GM23338 (cell line): ENCODE results near the gene NVL. TPM values are rescaled to one million over a fixed set of nuclear protein-coding genes. Genes with fewer than 3 reads are reported as not detected.
"Not testable (repeated sequence)": the region's sequence is repeated elsewhere in the genome, so short reads cannot be mapped to it uniquely, and the experiment has no call there.

Experiments used
- ATAC-seq: fragments of 200-7000 bp; cut with Tn5 transposase; 3 replicates; pipeline ENCODE4 v1.9.1; 2020
- DNase-seq: peaks from one replicate; pipeline ENCODE4 v3.0.0-alpha.2; 2015; ENCODE audit warnings: low spot score
- H2AFZ ChIP-seq: fragments of 200-600 bp; sonication (generic); 2 replicates; pipeline ENCODE4 v1.8.0; 2016; ENCODE audit warnings: antibody characterized with exemption, mild to moderate bottlenecking, moderate library complexity
- H3F3A ChIP-seq: fragments of 200-600 bp; sonication (generic); replicated peaks from 2 replicates; pipeline ENCODE4 v1.8.0; 2017; ENCODE audit warnings: antibody characterized with exemption, mixed run types, low read depth
- H3K27ac ChIP-seq: fragments of 200-600 bp; sonication (generic); 2 replicates; pipeline ENCODE4 v1.6.1; 2016; ENCODE audit warnings: low read depth
- H3K27me3 ChIP-seq: fragments of 200-600 bp; sonication (generic); 2 replicates; pipeline ENCODE4 v1.8.0; 2016; ENCODE audit warnings: mild to moderate bottlenecking, mixed run types, moderate library complexity; ENCODE audit not compliant: insufficient read depth
- H3K36me3 ChIP-seq: fragments of 200-600 bp; sonication (generic); 2 replicates; pipeline ENCODE4 v1.8.0; 2016; ENCODE audit warnings: mild to moderate bottlenecking; ENCODE audit not compliant: insufficient read depth
- H3K4me1 ChIP-seq: fragments of 200-600 bp; sonication (generic); 2 replicates; pipeline ENCODE4 v1.8.0; 2016; ENCODE audit warnings: mild to moderate bottlenecking, moderate library complexity; ENCODE audit not compliant: insufficient read depth
- H3K4me2 ChIP-seq: fragments of 200-600 bp; sonication (generic); 2 replicates; pipeline ENCODE4 v1.7.1; 2017; ENCODE audit warnings: mixed run types
- H3K4me3 ChIP-seq: fragments of 200-600 bp; sonication (generic); 2 replicates; pipeline ENCODE4 v1.6.1; 2016; ENCODE audit warnings: mixed run types
- H3K79me2 ChIP-seq: fragments of 200-600 bp; sonication (generic); replicated peaks from 2 replicates; pipeline ENCODE4 v1.8.0; 2017; ENCODE audit warnings: mild to moderate bottlenecking; ENCODE audit not compliant: insufficient read depth
- H3K9me2 ChIP-seq: fragments of 200-600 bp; sonication (generic); 2 replicates; pipeline ENCODE4 v1.8.0; 2017; ENCODE audit not compliant: insufficient read depth
- H4K20me1 ChIP-seq: fragments of 200-600 bp; sonication (generic); replicated peaks from 2 replicates; pipeline ENCODE4 v1.8.0; 2017; ENCODE audit warnings: mild to moderate bottlenecking; ENCODE audit not compliant: insufficient read depth
- H3K27ac Mint-ChIP-seq: 2 replicates; pipeline ENCODE4 v1.8.0; 2020; ENCODE audit warnings: inconsistent platforms, mild to moderate bottlenecking, moderate library complexity, mixed read lengths
- H3K27me3 Mint-ChIP-seq: 3 replicates; pipeline ENCODE4 v1.8.0; 2022; ENCODE audit warnings: low read depth, mild to moderate bottlenecking, moderate library complexity, mixed read lengths, inconsistent platforms; ENCODE audit not compliant: insufficient read depth, poor library complexity
- H3K36me3 Mint-ChIP-seq: 3 replicates; pipeline ENCODE4 v1.8.0; 2021; ENCODE audit warnings: low read depth, mild to moderate bottlenecking, inconsistent platforms, moderate library complexity, mixed read lengths
- H3K4me1 Mint-ChIP-seq: 3 replicates; pipeline ENCODE4 v1.8.0; 2020; ENCODE audit warnings: mild to moderate bottlenecking, inconsistent platforms, mixed read lengths
- H3K4me3 Mint-ChIP-seq: 3 replicates; pipeline ENCODE4 v1.8.0; 2021; ENCODE audit warnings: moderate library complexity, mild to moderate bottlenecking, inconsistent platforms, mixed read lengths
- H3K9me3 Mint-ChIP-seq: 3 replicates; pipeline ENCODE4 v1.8.0; 2020; ENCODE audit warnings: moderate library complexity, mild to moderate bottlenecking, inconsistent platforms, mixed read lengths
- CREB1 ChIP-seq: fragments of 250-450 bp; sonication (Bioruptor Pico); IDR thresholded peaks from 2 replicates; pipeline ENCODE4 v1.5.0; 2020; ENCODE audit warnings: low read depth, mild to moderate bottlenecking, moderate library complexity
- CTCF ChIP-seq, 2 experiments: fragments of 200-600 bp in 1 of 2; sonication (generic) in 1 of 2; conservative IDR thresholded peaks; 2 replicates each; pipeline versions ENCODE4 v1.5.1 to v1.6.1; 2016 to 2017; ENCODE audit warnings: antibody characterized with exemption in 2 of 2, low read depth in 2 of 2, mild to moderate bottlenecking in 2 of 2, moderate library complexity in 1 of 2
- EZH2 ChIP-seq: fragments of 200-600 bp; sonication (generic); IDR thresholded peaks from one replicate; pipeline ENCODE4 v1.8.0; 2017; ENCODE audit warnings: antibody characterized with exemption, mild to moderate bottlenecking, low read depth; ENCODE audit not compliant: unreplicated experiment
- EZH2phosphoT487 ChIP-seq: fragments of 200-600 bp; sonication (generic); IDR thresholded peaks from one replicate; pipeline ENCODE4 v1.8.1; 2018; ENCODE audit warnings: antibody characterized with exemption; ENCODE audit not compliant: unreplicated experiment
- JUNB ChIP-seq: IDR thresholded peaks from one replicate; pipeline ENCODE4 v1.6.1; 2016; ENCODE audit warnings: antibody characterized with exemption; ENCODE audit not compliant: unreplicated experiment
- POLR2AphosphoS5 ChIP-seq: IDR thresholded peaks from 2 replicates; pipeline ENCODE4 v1.6.1; 2016; ENCODE audit warnings: antibody characterized with exemption, low read depth
- REST ChIP-seq: IDR thresholded peaks from one replicate; pipeline ENCODE4 v1.6.1; 2018; ENCODE audit warnings: antibody characterized with exemption; ENCODE audit not compliant: unreplicated experiment
- STAT1 ChIP-seq: IDR thresholded peaks from one replicate; pipeline ENCODE4 v1.6.1; 2016; ENCODE audit warnings: antibody characterized with exemption; ENCODE audit not compliant: unreplicated experiment
- ZNF331 ChIP-seq: fragments of 250-450 bp; sonication (Bioruptor Pico); IDR thresholded peaks from 2 replicates; pipeline ENCODE4 v1.5.0; 2020; ENCODE audit warnings: low read depth, mild to moderate bottlenecking, moderate library complexity
- polyA plus RNA-seq: library from polyadenylated mRNA; unstranded; fragments of >200 nt; fragmentation: Nextera tagmentation; extraction: Ambion mirVana; gene quantifications from 2 replicates; pipeline ENCODE4 v1.2.1, GENCODE V29; 2016
- total RNA-seq: library from RNA; depleted of rRNA; stranded (reverse); fragments of >200 nt; shearing (Covaris generic); gene quantifications from 2 replicates; pipeline ENCODE4 v1.2.3, GENCODE V29; 2014

NVL gene
- total and polyA plus RNA-seq, 2 experiments from 2014 or later: 44.4 to 71.7 TPM

GRCh38 chr1:224352436-224353085 is 22.6 kb upstream of the NVL start:
- not testable (repeated sequence) for H3K27ac Mint-ChIP-seq

DNA sequence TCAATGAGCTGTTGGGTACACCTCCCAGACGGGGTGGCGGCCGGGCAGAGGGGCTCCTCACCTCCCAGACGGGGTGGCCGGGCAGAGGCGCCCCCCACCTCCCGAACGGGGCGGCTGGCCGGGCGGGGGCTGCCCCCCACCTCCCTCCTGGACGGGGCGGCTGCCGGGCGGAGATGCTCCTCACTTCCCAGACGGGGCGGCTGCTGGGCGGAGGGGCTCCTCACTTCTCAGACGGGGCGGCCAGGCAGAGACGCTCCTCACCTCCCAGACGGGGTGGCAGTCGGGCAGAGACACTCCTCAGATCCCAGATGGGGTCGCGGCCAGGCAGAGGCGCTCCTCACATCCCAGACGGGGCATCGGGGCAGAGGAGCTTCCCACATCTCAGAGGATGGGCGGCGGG is 19.7 kb upstream of the NVL start:
- H3K9me2 ChIP-seq, H3K4me2 ChIP-seq, H3F3A ChIP-seq, H3K27me3 ChIP-seq, H3K4me3 Mint-ChIP-seq, H3K36me3 ChIP-seq, H3K27me3 Mint-ChIP-seq, H3K4me1 ChIP-seq, H3K4me1 Mint-ChIP-seq, H3K79me2 ChIP-seq, ATAC-seq, H3K4me3 ChIP-seq, H3K27ac ChIP-seq, DNase-seq, H3K27ac Mint-ChIP-seq, H2AFZ ChIP-seq, H4K20me1 ChIP-seq: not testable (repeated sequence)
- Mint-ChIP-seq H3K36me3 (peaks cover 18% of the 10 kb centered on the region), H3K9me3 (peaks cover 33% of the 10 kb centered on the region)

More at GRCh38 chr1:224352436-224353085, 22.6 kb upstream of the NVL start:
- not testable (repeated sequence) for H3F3A ChIP-seq, H3K4me2 ChIP-seq, H4K20me1 ChIP-seq, H3K4me1 ChIP-seq, H3K27ac ChIP-seq, H3K4me1 Mint-ChIP-seq, H3K27me3 Mint-ChIP-seq, H3K4me3 ChIP-seq, H3K9me2 ChIP-seq, H3K36me3 ChIP-seq, H3K79me2 ChIP-seq, H2AFZ ChIP-seq, ATAC-seq, DNase-seq, H3K4me3 Mint-ChIP-seq, H3K27me3 ChIP-seq
- Mint-ChIP-seq H3K9me3 (peaks cover 25% of the 10 kb centered on the region), H3K36me3 (peaks cover 13% of the 10 kb centered on the region)

- Histone ChIP-seq H3K4me3 (no peak overlapping the region), H4K20me1 (no peaks in the 10 kb centered on the region), H3K27me3 (no peaks in the 10 kb centered on the region), H3K9me2 (0 out of 2 replicates have a peak, but pooled peaks cover under 1% of the 10 kb centered on the region), H3K4me2 (no peak overlapping the region), H3F3A (0 out of 2 replicates have a peak, but pooled peaks cover 3% of the 10 kb centered on the region), H3K4me1 (no peaks in the 10 kb centered on the region), H3K36me3 (0 out of 2 replicates have a peak, but pooled peaks cover 19% of the 10 kb centered on the region), H3K27ac (no peak overlapping the region), H2AFZ (no peak overlapping the region), H3K79me2 (no peaks in the 10 kb centered on the region)
- peaks cover 25% of the 10 kb centered on the region for H3K36me3 Mint-ChIP-seq
- no peak for ATAC-seq
- TF ChIP-seq POLR2AphosphoS5: no peak
- no peak for TF ChIP-seq JUNB
- no peak for TF ChIP-seq STAT1
- H3K9me3 Mint-ChIP-seq: peaks cover 44% of the 10 kb centered on the region
- H3K4me3 Mint-ChIP-seq: no peak overlapping the region
- H3K27me3 Mint-ChIP-seq: peaks cover 6% of the 10 kb centered on the region
- H3K27ac Mint-ChIP-seq: no peak overlapping the region
- H3K4me1 Mint-ChIP-seq: no peaks in the 10 kb centered on the region
- DNase-seq: no peak
Measured at GRCh38 chr1:224348137-224348536, 18.2 kb upstream of the NVL start.

- Mint-ChIP-seq H3K36me3 (peaks cover 33% of the 10 kb centered on the region), H3K4me3 (no peak overlapping the region), H3K27me3 (peaks cover 13% of the 10 kb centered on the region), H3K4me1 (peaks cover 12% of the 10 kb centered on the region), H3K27ac (no peak overlapping the region), H3K9me3 (peaks cover 44% of the 10 kb centered on the region)
- peaks cover 11% of the 10 kb centered on the region for H3K4me1 ChIP-seq
- ATAC-seq (no peak), DNase-seq (peak; percentile 28)
- no peaks in the 10 kb centered on the region for H3K79me2 ChIP-seq
- H3K27ac ChIP-seq: no peak overlapping the region
- peaks cover 28% of the 10 kb centered on the region; the same call in 1 of the 2 replicates for H3K36me3 ChIP-seq
- no peaks in the 10 kb centered on the region for H3K9me2 ChIP-seq
- no peaks in the 10 kb centered on the region for H3K27me3 ChIP-seq
- no peaks in the 10 kb centered on the region for H4K20me1 ChIP-seq
- no peak overlapping the region for H2AFZ ChIP-seq
- no peak overlapping the region for H3K4me3 ChIP-seq
- peaks cover 11% of the 10 kb centered on the region for H3F3A ChIP-seq
- H3K4me2 ChIP-seq: no peak overlapping the region
- no peak for TF ChIP-seq CREB1
- no peak for TF ChIP-seq CTCF (conservative IDR thresholded peaks at IDR 0.05; ENCODE audit: low read depth in 2 of 2)
- no peak for TF ChIP-seq ZNF331 (CRISPR knock-in tag)
- TF ChIP-seq EZH2phosphoT487: no peak
- no peak for TF ChIP-seq EZH2
- TF ChIP-seq STAT1: no peak
- TF ChIP-seq REST: no peak
- TF ChIP-seq JUNB: no peak
Measured at GRCh38 chr1:224343679-224344078, 13.7 kb upstream of the NVL start.
